Endodermal cell (in vitro differentiated cells): ENCODE measurements around the gene COL4A6. TPM values are rescaled to one million over a fixed set of nuclear protein-coding genes. Genes with fewer than 3 reads are reported as not detected.

Source experiments
- DNase-seq: peaks from one replicate; pipeline ENCODE4 v3.0.0-alpha.2; 2017
- H3K27ac ChIP-seq: 2 replicates; pipeline ENCODE4 v1.5.1; 2013; ENCODE audit warnings: mild to moderate bottlenecking, low read depth, low read length, moderate library complexity
- H3K27me3 ChIP-seq: 2 replicates; pipeline ENCODE4 v1.6.1; 2013; ENCODE audit warnings: mild to moderate bottlenecking, low read length, moderate library complexity; ENCODE audit not compliant: insufficient read depth, control insufficient read depth, poor library complexity, severe bottlenecking
- H3K36me3 ChIP-seq: 2 replicates; pipeline ENCODE4 v1.7.0; 2013; ENCODE audit warnings: mild to moderate bottlenecking, low read length, moderate library complexity; ENCODE audit not compliant: control insufficient read depth, insufficient read depth
- H3K4me1 ChIP-seq: one replicate; pipeline ENCODE4 v1.7.0; 2013; ENCODE audit warnings: low read length; ENCODE audit not compliant: control insufficient read depth, insufficient read depth
- H3K4me3 ChIP-seq: 2 replicates; pipeline ENCODE4 v1.5.1; 2013; ENCODE audit warnings: mild to moderate bottlenecking, low read length, moderate library complexity
- H3K9ac ChIP-seq: 2 replicates; pipeline ENCODE4 v1.6.1; 2013; ENCODE audit warnings: mild to moderate bottlenecking, low read length, moderate library complexity; ENCODE audit not compliant: poor library complexity, severe bottlenecking; ENCODE audit errors: extremely low read depth
- H3K9me3 ChIP-seq: 2 replicates; pipeline ENCODE4 v1.6.1; 2013; ENCODE audit warnings: mild to moderate bottlenecking, low read length, moderate library complexity; ENCODE audit not compliant: control insufficient read depth
- H3K27ac Mint-ChIP-seq: 2 replicates; pipeline ENCODE4 v1.8.0; 2020; ENCODE audit warnings: mixed read lengths
- H3K27me3 Mint-ChIP-seq: 2 replicates; pipeline ENCODE4 v1.8.0; 2021; ENCODE audit warnings: mild to moderate bottlenecking, mixed read lengths; ENCODE audit not compliant: insufficient read depth
- H3K36me3 Mint-ChIP-seq: 2 replicates; pipeline ENCODE4 v1.8.0; 2020; ENCODE audit warnings: low read depth, mixed read lengths
- H3K4me1 Mint-ChIP-seq: 2 replicates; pipeline ENCODE4 v1.8.0; 2020; ENCODE audit warnings: mixed read lengths
- H3K4me3 Mint-ChIP-seq: 2 replicates; pipeline ENCODE4 v1.8.0; 2020; ENCODE audit warnings: mild to moderate bottlenecking, moderate library complexity, mixed read lengths
- H3K9me3 Mint-ChIP-seq: 2 replicates; pipeline ENCODE4 v1.8.0; 2020; ENCODE audit warnings: mild to moderate bottlenecking, mixed read lengths
- CTCF ChIP-seq: fragments of 200-600 bp; sonication (generic); conservative IDR thresholded peaks from 2 replicates; pipeline ENCODE4 v1.5.0; 2021; ENCODE audit warnings: antibody characterized with exemption, mild to moderate bottlenecking
- WGBS, 2 experiments: methylation state at CpG; one replicate each; pipeline versions ENCODE4 v1.1.5 to v1.1.7; 2013; ENCODE audit warnings: missing lambda C conversion rate in 2 of 2, mixed read lengths in 1 of 2; ENCODE audit not compliant: insufficient coverage in 1 of 2, insufficient read length in 1 of 2; 5-methylcytosine and 5-hydroxymethylcytosine counted together
- total RNA-seq, 2 donors: library from RNA; stranded (reverse); fragmentation: NEBNext Ultra II Directional in 1 of 2; extraction: Animal tissue kit (Norgen Biotek cat#: 25700) in 1 of 2; gene quantifications; 2 replicates in 1 of 2; 3 replicates in 1 of 2; pipeline ENCODE4 v1.2.1, GENCODE V29; 2021

Gene COL4A6
- total RNA-seq, 2 donors from 2014 or later = 205 to 338 TPM

DNA sequence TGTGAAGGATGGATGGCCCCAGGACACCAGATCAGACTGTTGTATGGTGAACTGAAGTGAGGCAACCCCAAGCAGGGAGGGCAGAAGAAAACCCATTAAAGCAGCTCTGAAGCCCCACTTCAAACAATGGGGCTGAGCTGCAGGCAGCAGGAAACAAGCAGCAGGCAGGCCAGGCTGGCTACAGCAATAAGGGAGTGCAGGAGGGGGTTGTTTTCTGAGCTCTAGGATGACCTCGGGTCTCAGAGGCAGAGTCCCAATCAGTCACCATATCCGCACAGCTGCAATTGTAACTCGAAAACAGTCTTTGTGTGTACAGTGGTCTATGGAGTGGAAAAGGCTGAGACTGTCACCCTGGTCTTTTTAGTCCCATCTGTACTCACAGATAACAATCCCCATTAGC lies 90.4 kb downstream of the COL4A6 start:
- peak; percentile 79 for DNase-seq
- no peaks in the 10 kb centered on the region for H3K27me3 Mint-ChIP-seq
- no peaks in the 10 kb centered on the region for H3K9me3 Mint-ChIP-seq
- Histone ChIP-seq H3K4me3 (no peak overlapping the region), H3K27ac (peak overlapping the region; percentile 66), H3K4me1 (peaks cover 11% of the 10 kb centered on the region), H3K36me3 (no peaks in the 10 kb centered on the region), H3K27me3 (no peaks in the 10 kb centered on the region), H3K9me3 (no peaks in the 10 kb centered on the region), H3K9ac (no peak overlapping the region)
- WGBS, 2 experiments = 60% methylated on average over 1 of the region's 3 CpGs; no CpG with 5 or more reads in 1 of the 2 experiments
- peaks cover 19% of the 10 kb centered on the region for H3K36me3 Mint-ChIP-seq
- no peak for TF ChIP-seq CTCF
- H3K27ac Mint-ChIP-seq = peak overlapping the region; percentile 94
- peaks cover 75% of the 10 kb centered on the region for H3K4me1 Mint-ChIP-seq
- no peak overlapping the region for H3K4me3 Mint-ChIP-seq

DNA sequence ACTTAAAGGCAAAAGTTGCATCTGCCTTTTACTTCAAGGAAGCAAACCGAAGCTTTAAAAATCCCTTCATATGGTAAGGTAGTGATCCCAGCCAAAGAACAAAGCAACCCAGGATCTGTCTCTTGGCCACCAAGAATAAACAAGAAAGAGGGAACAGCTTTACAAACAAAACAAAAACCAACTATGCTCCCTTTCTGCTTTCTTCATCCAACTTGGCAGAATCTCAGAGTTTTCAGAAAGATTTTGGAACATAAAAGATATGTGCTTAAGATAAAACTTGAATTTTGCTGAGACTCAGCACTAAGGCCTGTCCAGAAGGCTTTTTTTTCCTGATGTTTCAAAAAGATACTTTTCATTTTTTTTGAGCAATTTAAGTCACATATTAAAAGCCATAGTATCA lies 94.0 kb downstream of the COL4A6 start:
- Histone ChIP-seq H3K27me3 (no peaks in the 10 kb centered on the region), H3K4me3 (no peak overlapping the region), H3K9me3 (no peaks in the 10 kb centered on the region), H3K9ac (no peak overlapping the region), H3K27ac (no peak overlapping the region), H3K36me3 (no peaks in the 10 kb centered on the region), H3K4me1 (peaks cover 10% of the 10 kb centered on the region)
- peaks cover 58% of the 10 kb centered on the region for H3K4me1 Mint-ChIP-seq
- peak overlapping the region; percentile 52 for H3K27ac Mint-ChIP-seq
- DNase-seq = no peak
- H3K36me3 Mint-ChIP-seq = peaks cover 10% of the 10 kb centered on the region
- no peak overlapping the region for H3K4me3 Mint-ChIP-seq
- WGBS, 2 experiments = 82% methylated on average over 1 of the region's 1 CpG; no CpG with 5 or more reads in 1 of the 2 experiments
- no peaks in the 10 kb centered on the region for H3K9me3 Mint-ChIP-seq
- H3K27me3 Mint-ChIP-seq = no peaks in the 10 kb centered on the region
- no peak for TF ChIP-seq CTCF

DNA sequence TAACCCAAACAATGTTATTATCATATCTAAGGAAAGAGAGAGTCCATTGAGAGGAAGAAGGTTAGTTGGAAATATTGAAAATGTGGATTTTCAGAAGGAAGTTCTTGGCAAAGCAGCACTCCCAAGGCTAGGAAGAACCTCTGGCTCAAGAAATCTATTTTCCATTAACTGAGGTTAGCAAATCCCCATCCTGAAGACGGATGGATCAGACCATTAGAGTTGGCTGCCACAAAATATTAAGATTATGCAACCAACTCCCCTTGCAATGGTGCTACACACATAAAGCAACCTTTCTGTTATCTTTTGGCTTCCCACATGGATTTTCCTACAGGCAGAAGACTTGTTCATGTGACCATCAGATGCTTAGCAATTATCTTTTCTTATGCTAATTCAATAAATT lies 96.3 kb downstream of the COL4A6 start:
- TF ChIP-seq CTCF = no peak
- 91% methylated on average over 1 of the region's 1 CpG; no CpG with 5 or more reads in 1 of the 2 experiments for WGBS, 2 experiments
- Histone ChIP-seq H3K27me3 (no peaks in the 10 kb centered on the region), H3K36me3 (no peaks in the 10 kb centered on the region), H3K4me3 (no peak overlapping the region), H3K4me1 (peaks cover 3% of the 10 kb centered on the region), H3K9ac (no peak overlapping the region), H3K9me3 (no peaks in the 10 kb centered on the region), H3K27ac (no peak overlapping the region)
- Mint-ChIP-seq H3K4me3 (no peak overlapping the region), H3K9me3 (no peaks in the 10 kb centered on the region), H3K4me1 (peaks cover 52% of the 10 kb centered on the region), H3K27me3 (no peaks in the 10 kb centered on the region), H3K36me3 (peaks cover 6% of the 10 kb centered on the region), H3K27ac (no peak overlapping the region)
- no peak for DNase-seq
